Thyroid gland (tissue), 4 donors: Measurements from ENCODE around the gene ZNF677. TPM values are rescaled to one million over a fixed set of nuclear protein-coding genes. Genes with fewer than 3 reads are reported as not detected.
"Not testable (repeated sequence)": the region's sequence is repeated elsewhere in the genome, so short reads cannot be mapped to it uniquely, and the experiment has no call there.

Source experiments
- DNase-seq, 2 donors: peaks; one replicate each; pipeline ENCODE4 v3.0.0-alpha.2; 2019
- H3K27ac ChIP-seq, 3 donors: fragments of 200-600 bp; sonication (generic); 1 replicate in 2 of 3; 2 replicates in 1 of 3; pipeline ENCODE4 v1.5.1; 2016 to 2019; ENCODE audit warnings: mild to moderate bottlenecking in 1 of 3, moderate library complexity in 1 of 3
- H3K27me3 ChIP-seq: fragments of 200-600 bp; sonication (generic); one replicate; pipeline ENCODE4 v1.5.1; 2019
- H3K36me3 ChIP-seq, 2 donors: fragments of 200-600 bp; sonication (generic); one replicate each; pipeline ENCODE4 v1.5.1; 2016 to 2019
- H3K4me1 ChIP-seq, 2 donors: fragments of 200-600 bp; sonication (generic); one replicate each; pipeline ENCODE4 v1.5.1; 2017 to 2019
- H3K4me3 ChIP-seq, 3 donors: fragments of 200-600 bp; sonication (generic); replicated peaks in 1 of 3; 1 replicate in 2 of 3; 2 replicates in 1 of 3; pipeline ENCODE4 v1.5.1; 2016; ENCODE audit warnings: mild to moderate bottlenecking in 1 of 3
- H3K9me3 ChIP-seq: fragments of 200-600 bp; sonication (generic); one replicate; pipeline ENCODE4 v1.5.1; 2017
- CTCF ChIP-seq, 6 experiments: fragments of 200-600 bp in 3 of 6; fragments of 450-650 bp in 3 of 6; sonication (generic) in 3 of 6; IDR thresholded peaks; one replicate each; pipeline ENCODE4 v1.5.1; 2016 to 2019; ENCODE audit warnings: antibody characterized with exemption in 6 of 6, mild to moderate bottlenecking in 2 of 6, inconsistent platforms in 1 of 6, moderate library complexity in 1 of 6
- POLR2A ChIP-seq, 2 donors: fragments of 450-650 bp; IDR thresholded peaks; one replicate each; pipeline ENCODE4 v1.6.1; 2017; ENCODE audit warnings: antibody characterized with exemption in 2 of 2, mild to moderate bottlenecking in 2 of 2, moderate library complexity in 1 of 2
- WGBS, 2 donors: methylation state at CpG; one replicate each; pipeline ENCODE4 v1.1.5; 2017; 5-methylcytosine and 5-hydroxymethylcytosine counted together
- intact Hi-C: fragments of 100-400 bp; cut with DNase I; formaldehyde crosslinking; loops from one replicate; pipeline ENCODE4 v1.15.1; 2023
- total RNA-seq, 4 donors: library from RNA; depleted of rRNA; stranded (reverse); fragments of >200 nt; gene quantifications; one replicate each; pipeline ENCODE4 v1.2.3, GENCODE V29; 2016

The ZNF677 gene
- total RNA-seq, 4 donors from 2014 or later = 15.7 to 42.1 (median 19.5) TPM

- intact Hi-C loops = no loop called here
- DNase-seq = no peak
- TF ChIP-seq POLR2A (IDR thresholded peaks at IDR 0.05) (no peak), CTCF (IDR thresholded peaks at IDR 0.05) (no peak)
- 92 to 94% methylated on average over 2 of the region's 2 CpGs for WGBS, 2 donors
- H3K27me3 ChIP-seq = no peaks in the 10 kb centered on the region
- H3K4me3 ChIP-seq = no peak overlapping the region
- no peak overlapping the region for H3K27ac ChIP-seq
- no peaks in the 10 kb centered on the region for H3K9me3 ChIP-seq
- no peaks in the 10 kb centered on the region for H3K4me1 ChIP-seq
- no peaks in the 10 kb centered on the region for H3K36me3 ChIP-seq
Observed at GRCh38 chr19:53275480-53275879, 20.8 kb upstream of the ZNF677 start.

GRCh38 chr19:53272044-53272443 is 17.4 kb upstream of the ZNF677 start:
- 85 to 87% methylated on average over 9 of the region's 9 CpGs for WGBS, 2 donors
- no peak for TF ChIP-seq POLR2A (IDR thresholded peaks at IDR 0.05)
- Histone ChIP-seq H3K27ac (no peak overlapping the region), H3K36me3 (no peaks in the 10 kb centered on the region), H3K9me3 (no peaks in the 10 kb centered on the region), H3K4me1 (no peaks in the 10 kb centered on the region), H3K27me3 (no peaks in the 10 kb centered on the region), H3K4me3 (no peak overlapping the region)
- no peak for DNase-seq
- intact Hi-C loops = no loop called here

GRCh38 chr19:53269861-53270260 is 15.2 kb upstream of the ZNF677 start:
- H3K4me3 ChIP-seq, H3K27me3 ChIP-seq, H3K4me1 ChIP-seq, DNase-seq, H3K9me3 ChIP-seq, intact Hi-C loops, H3K27ac ChIP-seq, H3K36me3 ChIP-seq: not testable (repeated sequence)
- 74 to 92% methylated on average over 4 to 8 of the region's 27 CpGs for WGBS, 2 donors

GRCh38 chr19:53267623-53268022 is 12.9 kb upstream of the ZNF677 start, which contains the start of gene VN1R4:
Gene VN1R4, minus strand, starts transcription at chr19:53267723. Its CDS starts 58 bp downstream, at chr19:53267665.
- WGBS, 2 donors = 20 to 34% methylated on average over 4 to 5 of the region's 5 CpGs

GRCh38 chr19:53257715-53258342 is 3.2 kb upstream of the ZNF677 start, which contains the start of gene VN1R2:
Gene VN1R2, plus strand, starts transcription at chr19:53258292. Its CDS starts 84 bp downstream, at chr19:53258376.
- H3K4me3 ChIP-seq, intact Hi-C loops, H3K9me3 ChIP-seq, H3K27ac ChIP-seq, H3K27me3 ChIP-seq, H3K36me3 ChIP-seq, DNase-seq: not testable (repeated sequence)
- peaks cover 0 to 11% of the 10 kb centered on the region in 2 donors for H3K4me1 ChIP-seq
- WGBS, 2 donors = 54 to 75% methylated on average over 14 of the region's 14 CpGs

More at GRCh38 chr19:53267623-53268022, 12.9 kb upstream of the ZNF677 start, which contains the start of gene VN1R4:
- H3K27me3 ChIP-seq, DNase-seq, H3K4me1 ChIP-seq, H3K36me3 ChIP-seq, H3K27ac ChIP-seq, intact Hi-C loops, H3K4me3 ChIP-seq, H3K9me3 ChIP-seq: not testable (repeated sequence)

- Histone ChIP-seq H3K27ac (no peak overlapping the region), H3K9me3 (peaks cover 5% of the 10 kb centered on the region), H3K4me3 (no peak overlapping the region), H3K36me3 (peaks cover 43 to 44% of the 10 kb centered on the region in 2 donors), H3K4me1 (no peaks in the 10 kb centered on the region), H3K27me3 (no peaks in the 10 kb centered on the region)
- DNase-seq = no peak
- TF ChIP-seq POLR2A (IDR thresholded peaks at IDR 0.05) = no peak
- no peak for TF ChIP-seq CTCF (IDR thresholded peaks at IDR 0.05)
- intact Hi-C loops = no loop called here
- WGBS, 2 donors = 96 to 98% methylated on average over 1 of the region's 1 CpG
Observed at GRCh38 chr19:53246498-53246897, 8.2 kb downstream of the ZNF677 start.

DNA sequence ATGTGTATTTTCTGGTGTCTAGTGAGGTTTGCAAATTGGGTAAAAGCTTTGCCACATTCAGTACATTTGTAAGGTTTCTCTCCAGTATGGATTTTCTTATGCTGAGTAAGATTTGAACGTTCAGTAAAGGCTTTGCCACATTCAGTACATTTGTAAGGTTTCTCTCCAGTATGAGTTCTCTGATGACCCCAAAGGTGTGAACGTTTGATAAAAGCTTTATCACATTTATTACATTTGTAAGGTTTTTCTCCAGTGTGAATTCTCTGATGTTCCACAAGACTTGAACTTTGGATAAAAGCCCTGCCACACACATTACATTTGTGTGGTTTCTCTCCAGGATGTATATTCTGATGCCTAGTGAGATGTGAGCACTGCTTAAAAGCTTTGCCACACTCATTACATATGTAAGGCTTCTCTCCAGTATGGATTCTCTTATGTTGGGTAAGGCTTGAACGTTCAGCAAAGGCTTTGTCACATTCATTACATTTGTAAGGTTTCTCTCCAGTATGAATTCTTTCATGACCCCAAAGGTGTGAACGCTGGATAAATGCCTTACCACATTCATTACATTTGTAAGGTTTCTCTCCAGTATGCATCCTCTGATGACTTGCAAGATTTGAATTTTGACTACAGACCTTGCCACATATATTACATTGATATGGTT is 17.4 kb downstream of the ZNF677 start:
- Histone ChIP-seq H3K9me3 (peaks cover 8% of the 10 kb centered on the region), H3K4me3 (no peak overlapping the region), H3K27ac (no peak overlapping the region), H3K36me3 (peaks cover 35 to 46% of the 10 kb centered on the region in 2 donors), H3K4me1 (no peaks in the 10 kb centered on the region), H3K27me3 (no peaks in the 10 kb centered on the region)
- WGBS, 2 donors = 92 to 95% methylated on average over 4 of the region's 4 CpGs
- TF ChIP-seq CTCF (IDR thresholded peaks at IDR 0.05) = no peak
- DNase-seq = no peak
- intact Hi-C loops = no loop called here
